ENCODE data around the gene HMGXB4. TPM values are rescaled to one million over a fixed set of nuclear protein-coding genes. Genes with fewer than 3 reads are reported as not detected.

Gene HMGXB4
- total RNA-seq, 1 donor: 19.2 TPM

DNA sequence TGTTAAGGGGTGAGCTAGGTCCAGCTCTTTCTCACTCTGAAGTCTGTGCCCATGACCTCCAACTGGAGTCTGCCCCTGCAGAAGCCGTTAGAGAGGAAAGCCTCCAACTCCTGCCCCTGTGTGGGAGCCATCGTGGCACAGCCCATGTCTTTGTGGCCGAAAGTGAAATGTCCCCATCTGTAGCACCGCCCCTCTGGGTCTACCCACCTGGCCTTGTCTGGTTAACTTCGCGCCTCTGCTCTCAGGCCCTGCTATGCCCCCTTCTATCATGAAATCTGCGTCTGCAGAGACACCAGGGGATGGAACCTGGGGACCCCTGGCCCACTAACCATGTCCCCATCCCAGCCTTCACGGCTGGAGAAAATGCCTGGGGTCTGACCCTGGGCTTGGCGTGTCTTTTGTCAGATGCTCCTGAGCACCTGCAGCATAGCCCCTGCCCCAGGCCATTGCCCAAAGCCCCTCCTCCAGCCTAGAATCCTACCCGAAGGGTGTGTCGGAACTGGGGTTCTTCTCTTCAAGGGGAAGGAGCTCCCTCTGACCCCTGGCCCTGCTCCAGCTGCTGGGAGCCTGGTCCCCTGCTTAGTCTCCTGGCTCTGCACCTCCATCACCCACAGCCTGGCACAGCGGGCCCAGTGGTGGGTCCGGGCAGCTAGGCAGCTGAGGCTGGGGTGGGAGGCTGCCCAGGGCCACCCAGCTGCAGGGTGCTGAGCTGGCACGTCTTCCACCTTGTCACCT lies 87.8 kb downstream of the HMGXB4 start:
- peaks cover 1% of the 10 kb centered on the region for H4K20me1 ChIP-seq (ENCODE audit: insufficient read depth, low read length)
- H3K36me3 ChIP-seq (ENCODE audit: insufficient read depth, low read length): peaks cover 70% of the 10 kb centered on the region
- peak; percentile 42 for DNase-seq (ENCODE audit: insufficient read length, low spot score, missing footprints)
- H3K79me2 ChIP-seq (ENCODE audit: insufficient read depth, low read length): no peaks in the 10 kb centered on the region
- H3K9me3 ChIP-seq (ENCODE audit: low read depth, low read length): no peaks in the 10 kb centered on the region
- no peak overlapping the region for H3K27ac ChIP-seq (ENCODE audit: low read depth, low read length)
- H2AFZ ChIP-seq (ENCODE audit: low read length): no peak overlapping the region
- H3K27me3 ChIP-seq (ENCODE audit: insufficient read depth, low read length): no peaks in the 10 kb centered on the region
- H3K4me2 ChIP-seq (ENCODE audit: insufficient read depth, low read length): no peak overlapping the region
- no peak overlapping the region for H3K4me3 ChIP-seq (ENCODE audit: insufficient read depth, low read length)
- H3K4me1 ChIP-seq (ENCODE audit: insufficient read depth, low read length): no peaks in the 10 kb centered on the region
- TF ChIP-seq, protein P1, sequence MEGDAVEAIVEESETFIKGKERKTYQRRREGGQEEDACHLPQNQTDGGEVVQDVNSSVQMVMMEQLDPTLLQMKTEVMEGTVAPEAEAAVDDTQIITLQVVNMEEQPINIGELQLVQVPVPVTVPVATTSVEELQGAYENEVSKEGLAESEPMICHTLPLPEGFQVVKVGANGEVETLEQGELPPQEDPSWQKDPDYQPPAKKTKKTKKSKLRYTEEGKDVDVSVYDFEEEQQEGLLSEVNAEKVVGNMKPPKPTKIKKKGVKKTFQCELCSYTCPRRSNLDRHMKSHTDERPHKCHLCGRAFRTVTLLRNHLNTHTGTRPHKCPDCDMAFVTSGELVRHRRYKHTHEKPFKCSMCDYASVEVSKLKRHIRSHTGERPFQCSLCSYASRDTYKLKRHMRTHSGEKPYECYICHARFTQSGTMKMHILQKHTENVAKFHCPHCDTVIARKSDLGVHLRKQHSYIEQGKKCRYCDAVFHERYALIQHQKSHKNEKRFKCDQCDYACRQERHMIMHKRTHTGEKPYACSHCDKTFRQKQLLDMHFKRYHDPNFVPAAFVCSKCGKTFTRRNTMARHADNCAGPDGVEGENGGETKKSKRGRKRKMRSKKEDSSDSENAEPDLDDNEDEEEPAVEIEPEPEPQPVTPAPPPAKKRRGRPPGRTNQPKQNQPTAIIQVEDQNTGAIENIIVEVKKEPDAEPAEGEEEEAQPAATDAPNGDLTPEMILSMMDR (IDR thresholded peaks at IDR 0.05; ENCODE audit: extremely low read depth, low read depth, low read length): no peak

Small RNAs within 50 kb of the gene (small RNA-seq; reads per million reads assigned to genes)
- gene MIR3909: 10.4 reads per million, percentile 92 among the genes with 10 or more reads in this experiment
- gene MIR6069: not detected
- gene RNU7-167P: not detected

Other genes with a start within 250 kb of the HMGXB4 start
- not detected in 2 replicates for gene ISX, start 191.3 kb upstream of the HMGXB4 start, total RNA-seq
- 118 and 131 TPM in 2 replicates for gene TOM1, start 42.4 kb downstream of the HMGXB4 start, total RNA-seq
- 411 and 475 TPM in 2 replicates for gene HMOX1, start 123.6 kb downstream of the HMGXB4 start, total RNA-seq
- 12.7 and 13.6 TPM in 2 replicates for gene MCM5, start 142.6 kb downstream of the HMGXB4 start, total RNA-seq